OCI-LY7 (cell line): ENCODE data around the gene ACAN. TPM values are rescaled to one million over a fixed set of nuclear protein-coding genes. Genes with fewer than 3 reads are reported as not detected.

ENCODE experiments used
- BruUV-seq: library from RNA; stranded (reverse); fragments of 400-500 nt; replicated peaks from 2 replicates; lab custom pipeline; 2021; lab: Mats Ljungman, UMichigan
- CTCF ChIA-PET: fragments of 300-600 bp; sonication (Branson Sonifier 250); formaldehyde crosslinking; loops from one replicate; lab custom pipeline; 2022; ENCODE audit warnings: antibody characterized with exemption; ENCODE audit not compliant: unreplicated experiment; lab: Charles Lee
- POLR2A ChIA-PET: fragments of 300-600 bp; sonication (Branson Sonifier 250); formaldehyde crosslinking; loops from one replicate; lab custom pipeline; 2022; ENCODE audit warnings: antibody characterized with exemption; lab: Charles Lee
- DNase-seq: peaks from one replicate; pipeline ENCODE4 v3.0.0-alpha.2; 2015; ENCODE audit warnings: low spot score
- H2AFZ ChIP-seq: fragments of 200-600 bp; sonication (generic), shearing (Covaris generic); 2 replicates; pipeline ENCODE4 v1.6.1; 2014; ENCODE audit warnings: mild to moderate bottlenecking, antibody characterized with exemption, low read length, moderate library complexity
- H3K27ac ChIP-seq: fragments of 200-600 bp; sonication (generic); 2 replicates; pipeline ENCODE4 v1.5.1; 2014; ENCODE audit warnings: mixed run types, low read depth, mild to moderate bottlenecking, moderate library complexity, low read length, inconsistent platforms; ENCODE audit not compliant: poor library complexity, severe bottlenecking
- H3K36me3 ChIP-seq: fragments of 200-600 bp; sonication (generic); 2 replicates; pipeline ENCODE4 v1.6.1; 2014; ENCODE audit warnings: mild to moderate bottlenecking, antibody characterized with exemption, low read length, moderate library complexity, mixed read lengths; ENCODE audit not compliant: insufficient read depth
- H3K4me1 ChIP-seq: fragments of 200-600 bp; sonication (generic); 2 replicates; pipeline ENCODE4 v1.5.1; 2014; ENCODE audit warnings: mild to moderate bottlenecking, low read length; ENCODE audit not compliant: insufficient read depth, poor library complexity, severe bottlenecking
- H3K4me2 ChIP-seq: fragments of 200-600 bp; sonication (generic); 2 replicates; pipeline ENCODE4 v1.6.1; 2014; ENCODE audit warnings: mild to moderate bottlenecking, low read length
- H3K4me3 ChIP-seq: fragments of 200-600 bp; sonication (generic); 2 replicates; pipeline ENCODE4 v1.5.1; 2014; ENCODE audit warnings: mild to moderate bottlenecking, low read depth, low read length; ENCODE audit not compliant: poor library complexity, severe bottlenecking
- H3K79me2 ChIP-seq: fragments of 200-600 bp; sonication (generic); 2 replicates; pipeline ENCODE4 v1.6.1; 2016; ENCODE audit warnings: low read depth, mild to moderate bottlenecking, low read length, moderate library complexity, mixed read lengths; ENCODE audit not compliant: insufficient read depth
- H3K9me2 ChIP-seq: fragments of 200-600 bp; sonication (generic); 2 replicates; pipeline ENCODE4 v1.6.1; 2016; ENCODE audit warnings: mild to moderate bottlenecking, low read length, mixed read lengths; ENCODE audit not compliant: insufficient read depth
- H3K9me3 ChIP-seq: fragments of 200-600 bp; sonication (generic); 2 replicates; pipeline ENCODE4 v1.6.1; 2014; ENCODE audit warnings: mild to moderate bottlenecking, mixed run types, low read length, mixed read lengths
- H4K20me1 ChIP-seq: fragments of 200-600 bp; sonication (generic); 2 replicates; pipeline ENCODE4 v1.6.1; 2014; ENCODE audit warnings: mild to moderate bottlenecking, antibody characterized with exemption, low read length, moderate library complexity, mixed read lengths; ENCODE audit not compliant: insufficient read depth
- EZH2phosphoT487 ChIP-seq: fragments of 200-600 bp; sonication (generic); IDR thresholded peaks from 2 replicates; pipeline ENCODE4 v1.6.1; 2018; ENCODE audit warnings: low read depth, borderline replicate concordance, mild to moderate bottlenecking, mixed run types, antibody characterized with exemption, low read length, moderate library complexity, mixed read lengths
- intact Hi-C: fragments of 100-400 bp; cut with micrococcal nuclease; formaldehyde crosslinking; loops from one replicate; pipeline ENCODE4 v1.10.0; 2022; ENCODE audit not compliant: unreplicated experiment
- total RNA-seq, 2 experiments: library from RNA; depleted of rRNA in 1 of 2; stranded (reverse); fragments of >200 nt in 1 of 2; shearing (Covaris generic) in 1 of 2; gene quantifications; 2 replicates each; pipeline ENCODE4 v1.2.3, GENCODE V29; 2014 to 2022
- TF ChIP-seq, protein P1 (sequence below): fragments of 200-600 bp; sonication (generic); conservative IDR thresholded peaks from 2 replicates; pipeline ENCODE4 v1.5.1; 2014; ENCODE audit warnings: mild to moderate bottlenecking, antibody characterized with exemption, low read length, moderate library complexity, mixed read lengths

Gene ACAN
- total RNA-seq, 2 experiments from 2014 or later, result not detected

DNA sequence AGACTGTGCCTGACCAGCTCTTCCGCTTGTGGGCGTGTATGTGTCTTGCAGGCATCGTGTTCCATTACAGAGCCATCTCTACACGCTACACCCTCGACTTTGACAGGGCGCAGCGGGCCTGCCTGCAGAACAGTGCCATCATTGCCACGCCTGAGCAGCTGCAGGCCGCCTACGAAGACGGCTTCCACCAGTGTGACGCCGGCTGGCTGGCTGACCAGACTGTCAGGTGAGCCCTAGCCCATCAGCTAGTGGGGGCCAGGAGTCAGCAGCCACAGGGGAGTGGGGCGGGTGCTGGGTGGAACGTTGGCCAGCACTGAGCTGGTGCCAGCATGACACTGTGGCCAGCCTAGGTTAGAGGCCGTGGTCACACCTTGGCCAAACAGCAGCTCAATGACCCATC lies 36.7 kb downstream of the ACAN start:
- no TSS peak for BruUV-seq
- no peak overlapping the region for H3K4me3 ChIP-seq
- H3K9me3 ChIP-seq, result no peaks in the 10 kb centered on the region
- H2AFZ ChIP-seq, result no peak overlapping the region
- H4K20me1 ChIP-seq, result no peaks in the 10 kb centered on the region
- CTCF ChIA-PET, result no interaction called here
- DNase-seq, result no peak
- no peak for TF ChIP-seq EZH2phosphoT487
- TF ChIP-seq, protein P1, sequence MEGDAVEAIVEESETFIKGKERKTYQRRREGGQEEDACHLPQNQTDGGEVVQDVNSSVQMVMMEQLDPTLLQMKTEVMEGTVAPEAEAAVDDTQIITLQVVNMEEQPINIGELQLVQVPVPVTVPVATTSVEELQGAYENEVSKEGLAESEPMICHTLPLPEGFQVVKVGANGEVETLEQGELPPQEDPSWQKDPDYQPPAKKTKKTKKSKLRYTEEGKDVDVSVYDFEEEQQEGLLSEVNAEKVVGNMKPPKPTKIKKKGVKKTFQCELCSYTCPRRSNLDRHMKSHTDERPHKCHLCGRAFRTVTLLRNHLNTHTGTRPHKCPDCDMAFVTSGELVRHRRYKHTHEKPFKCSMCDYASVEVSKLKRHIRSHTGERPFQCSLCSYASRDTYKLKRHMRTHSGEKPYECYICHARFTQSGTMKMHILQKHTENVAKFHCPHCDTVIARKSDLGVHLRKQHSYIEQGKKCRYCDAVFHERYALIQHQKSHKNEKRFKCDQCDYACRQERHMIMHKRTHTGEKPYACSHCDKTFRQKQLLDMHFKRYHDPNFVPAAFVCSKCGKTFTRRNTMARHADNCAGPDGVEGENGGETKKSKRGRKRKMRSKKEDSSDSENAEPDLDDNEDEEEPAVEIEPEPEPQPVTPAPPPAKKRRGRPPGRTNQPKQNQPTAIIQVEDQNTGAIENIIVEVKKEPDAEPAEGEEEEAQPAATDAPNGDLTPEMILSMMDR, result no peak
- no peaks in the 10 kb centered on the region for H3K79me2 ChIP-seq
- intact Hi-C loops, result no loop called here
- H3K4me1 ChIP-seq, result no peaks in the 10 kb centered on the region
- POLR2A ChIA-PET, result no interaction called here
- no peak overlapping the region for H3K4me2 ChIP-seq
- no peak overlapping the region for H3K27ac ChIP-seq
- H3K36me3 ChIP-seq, result no peaks in the 10 kb centered on the region
- no peaks in the 10 kb centered on the region for H3K9me2 ChIP-seq

DNA sequence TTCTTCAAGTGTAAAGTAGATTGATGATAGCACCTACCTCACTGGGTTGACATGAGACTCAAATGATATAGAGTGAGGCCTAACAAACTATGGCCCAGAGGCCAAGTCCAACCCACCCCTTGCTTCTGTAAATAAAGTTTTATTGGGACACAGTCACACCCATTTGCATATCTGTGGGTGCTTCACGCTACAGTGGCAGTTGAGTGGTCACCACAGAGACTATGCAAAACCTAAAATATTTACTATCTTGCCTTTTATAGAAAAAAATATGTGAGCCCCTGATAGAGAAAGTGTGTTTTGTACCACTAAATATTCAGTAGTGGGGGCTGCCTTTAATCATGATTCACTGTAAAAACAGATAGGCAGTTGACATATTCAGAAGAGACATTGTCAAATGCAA lies 38.0 kb downstream of the ACAN start:
- intact Hi-C loops, result no loop called here

DNA sequence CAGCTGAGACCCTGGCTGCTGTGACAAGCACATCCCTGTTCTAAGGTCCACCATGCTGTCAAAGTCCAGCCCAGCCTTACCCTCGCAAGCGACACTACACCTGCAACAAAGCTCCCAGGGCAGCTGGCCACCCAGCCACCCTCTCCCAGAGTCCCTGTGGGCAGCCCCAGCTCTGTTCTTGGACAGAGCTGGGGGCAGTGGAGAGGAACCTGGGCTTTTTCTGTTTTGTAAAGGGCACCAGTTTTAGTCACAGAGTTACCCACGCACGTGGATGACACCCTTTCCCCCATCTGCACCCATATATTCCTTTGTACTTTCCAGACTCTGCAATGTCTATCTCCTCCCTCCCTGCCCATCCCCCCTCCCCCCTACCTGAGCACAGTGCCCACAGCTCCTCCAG lies 38.9 kb downstream of the ACAN start:
- H3K4me3 ChIP-seq, result no peak overlapping the region
- ChIA-PET CTCF (no interaction called here), POLR2A (interaction anchor here (0.6 kb wide), 1 partner anchor 99 kb away, joined by 5 read pairs; no protein-coding TSS in a partner anchor)
- BruUV-seq, result no TSS peak
- H3K4me2 ChIP-seq, result no peak overlapping the region
- no peak for TF ChIP-seq EZH2phosphoT487
- TF ChIP-seq, protein P1, result no peak
- no peak overlapping the region for H2AFZ ChIP-seq
- no peak overlapping the region for H3K27ac ChIP-seq
- intact Hi-C loops, result no loop called here
- no peaks in the 10 kb centered on the region for H3K9me2 ChIP-seq
- H3K36me3 ChIP-seq, result no peaks in the 10 kb centered on the region
- H3K9me3 ChIP-seq, result no peaks in the 10 kb centered on the region
- H3K79me2 ChIP-seq, result no peaks in the 10 kb centered on the region
- H4K20me1 ChIP-seq, result no peaks in the 10 kb centered on the region
- no peaks in the 10 kb centered on the region for H3K4me1 ChIP-seq
- DNase-seq, result no peak

More for the DNA sequence above, 38.0 kb downstream of the ACAN start:
- no peaks in the 10 kb centered on the region for H3K4me1 ChIP-seq
- no peaks in the 10 kb centered on the region for H3K9me2 ChIP-seq
- H3K27ac ChIP-seq, result no peak overlapping the region
- no peaks in the 10 kb centered on the region for H3K79me2 ChIP-seq
- TF ChIP-seq, protein P1, result no peak
- TF ChIP-seq EZH2phosphoT487, result no peak
- no peak overlapping the region for H3K4me2 ChIP-seq
- no peaks in the 10 kb centered on the region for H3K9me3 ChIP-seq
- no TSS peak for BruUV-seq
- no peak overlapping the region for H2AFZ ChIP-seq
- CTCF ChIA-PET, result no interaction called here
- no peaks in the 10 kb centered on the region for H4K20me1 ChIP-seq
- H3K4me3 ChIP-seq, result no peak overlapping the region
- no peaks in the 10 kb centered on the region for H3K36me3 ChIP-seq
- no peak for DNase-seq
- POLR2A ChIA-PET, result no interaction called here
